ENCODE data around the gene ANLN.
"Not testable (repeated sequence)": the region's sequence is repeated elsewhere in the genome, so short reads cannot be mapped to it uniquely, and the experiment has no call there.

The ANLN gene

GRCh38 chr7:36389371-36390198, at the start of gene ANLN:
ANLN (plus strand) TSS chr7:36389862; CDS start chr7:36390027, 165 bp downstream.
- DNase-seq = peak; percentile 87

GRCh38 chr7:36343548-36343947, 46.1 kb upstream of the ANLN start:
- DNase-seq = no peak

GRCh38 chr7:36344622-36345021, 45.0 kb upstream of the ANLN start:
- DNase-seq = no peak

- DNase-seq = no peak
Observed at GRCh38 chr7:36346260-36346831, 43.3 kb upstream of the ANLN start.

- no peak for DNase-seq
Observed at GRCh38 chr7:36348256-36348655, 41.4 kb upstream of the ANLN start.

- no peak for DNase-seq
Observed at GRCh38 chr7:36348771-36349170, 40.9 kb upstream of the ANLN start.

- DNase-seq = no peak
Observed at GRCh38 chr7:36349626-36350025, 40.0 kb upstream of the ANLN start.

- DNase-seq = no peak
Observed at GRCh38 chr7:36355490-36355889, 34.2 kb upstream of the ANLN start.

GRCh38 chr7:36357054-36357453, 32.6 kb upstream of the ANLN start:
- DNase-seq = no peak

- DNase-seq = no peak
Observed at GRCh38 chr7:36358589-36358988, 31.1 kb upstream of the ANLN start.

- no peak for DNase-seq
Observed at GRCh38 chr7:36360244-36360643, 29.4 kb upstream of the ANLN start.

- no peak for DNase-seq
Observed at GRCh38 chr7:36361227-36361626, 28.4 kb upstream of the ANLN start.

- no peak for DNase-seq
Observed at GRCh38 chr7:36363515-36363914, 26.1 kb upstream of the ANLN start.

GRCh38 chr7:36366005-36366717, 23.5 kb upstream of the ANLN start:
- no peak for DNase-seq

- peak; percentile 93 for DNase-seq
Observed at GRCh38 chr7:36366718-36367560, 22.7 kb upstream of the ANLN start.

- DNase-seq = no peak
Observed at GRCh38 chr7:36367561-36368077, 22.0 kb upstream of the ANLN start.

GRCh38 chr7:36368496-36368895, 21.2 kb upstream of the ANLN start:
- DNase-seq = no peak

- no peak for DNase-seq
Observed at GRCh38 chr7:36369171-36369570, 20.5 kb upstream of the ANLN start.

GRCh38 chr7:36370046-36370445, 19.6 kb upstream of the ANLN start:
- DNase-seq = no peak

- no peak for DNase-seq
Observed at GRCh38 chr7:36372156-36372555, 17.5 kb upstream of the ANLN start.

GRCh38 chr7:36378555-36378954, 11.1 kb upstream of the ANLN start:
- DNase-seq = not testable (repeated sequence)

- DNase-seq = no peak
Observed at GRCh38 chr7:36379831-36380504, 9.7 kb upstream of the ANLN start.

All from CD4-positive, alpha-beta T cell treated with Interleukin-17A for 1 hour (primary cell).